Left lobe of liver (tissue), 2 donors: ENCODE results near the gene BRD9. TPM values are rescaled to one million over a fixed set of nuclear protein-coding genes. Genes with fewer than 3 reads are reported as not detected.

ENCODE experiments used
- ATAC-seq: fragments of 200-7000 bp; cut with Tn5 transposase; one replicate; pipeline ENCODE4 v1.9.1; 2020; ENCODE audit warnings: mild to moderate bottlenecking, moderate library complexity
- DNase-seq: peaks from one replicate; pipeline ENCODE4 v3.0.0-alpha.2; 2020; ENCODE audit warnings: low spot score
- total RNA-seq: library from RNA; stranded (reverse); gene quantifications from one replicate; pipeline ENCODE4 v1.2.1, GENCODE V29; 2021
- donor health status: DM: no; HTN: no; CAD: no; lungs with moderate emphysema.
- donor health status: DM: no; HTN: yes; CAD: no.

The BRD9 gene
- total RNA-seq, 1 donor from 2014 or later = 19.0 TPM

- peak; percentile 27 for DNase-seq
These were observed 12.6 kb upstream of the BRD9 start for GRCh38 chr5:905139-905642.

DNA sequence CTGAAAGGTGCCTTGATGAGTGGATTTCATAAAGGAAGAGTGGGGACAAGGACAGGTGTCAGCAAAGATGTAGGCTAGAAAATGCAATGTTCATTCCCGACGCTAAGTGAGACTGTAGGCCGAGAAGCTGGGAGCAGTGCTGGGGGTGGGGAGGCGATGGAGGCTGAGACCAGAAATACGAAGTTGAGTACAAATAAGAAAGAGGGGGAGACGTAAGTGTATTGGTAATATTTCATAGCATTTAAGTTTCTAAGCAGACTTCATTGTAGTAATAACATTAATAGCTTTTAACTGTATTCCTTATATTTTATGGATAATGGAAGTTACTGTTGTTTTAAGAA, 11.1 kb upstream of the BRD9 start:
- ATAC-seq (no peak), DNase-seq (no peak)

More at GRCh38 chr5:905139-905642, 12.6 kb upstream of the BRD9 start:
- ATAC-seq = no peak

DNA sequence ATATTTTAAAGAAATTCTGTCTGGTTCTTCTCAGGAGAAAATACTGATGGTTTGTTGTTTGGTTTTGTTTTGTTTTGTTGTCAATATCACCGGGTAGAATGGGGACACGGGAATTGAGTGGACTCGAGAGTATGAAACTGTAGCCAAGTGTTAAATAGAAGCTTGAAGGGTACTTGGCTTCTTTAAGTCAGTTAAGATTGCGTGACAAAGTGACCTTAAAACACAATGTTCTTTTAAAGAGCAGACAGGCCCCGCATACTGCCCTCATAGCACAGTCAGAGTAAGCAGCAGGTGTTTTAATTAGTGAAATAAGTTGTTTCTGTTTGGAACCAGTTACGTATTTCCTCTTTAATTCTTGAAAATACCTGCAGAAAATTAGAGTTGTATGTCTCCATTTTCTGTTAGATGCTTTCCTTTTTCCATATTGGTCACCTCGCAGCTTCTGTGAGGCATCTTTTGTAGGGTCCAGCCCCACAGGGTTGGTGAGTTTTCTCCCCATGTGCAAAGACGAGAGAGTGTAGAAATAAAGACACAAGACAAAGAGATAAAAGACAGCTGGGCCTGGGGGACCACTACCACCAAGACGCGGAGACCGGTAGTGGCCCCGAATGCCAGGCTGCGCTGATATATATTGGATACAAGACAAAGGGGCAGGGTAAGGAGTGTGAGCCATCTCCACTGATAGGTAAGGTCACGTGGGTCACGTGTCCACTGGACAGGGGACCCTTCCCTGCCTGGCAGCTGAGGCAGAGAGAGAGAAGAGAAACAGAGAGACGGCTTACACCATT, 9.7 kb upstream of the BRD9 start:
- ATAC-seq = no peak
- DNase-seq = no peak

DNA sequence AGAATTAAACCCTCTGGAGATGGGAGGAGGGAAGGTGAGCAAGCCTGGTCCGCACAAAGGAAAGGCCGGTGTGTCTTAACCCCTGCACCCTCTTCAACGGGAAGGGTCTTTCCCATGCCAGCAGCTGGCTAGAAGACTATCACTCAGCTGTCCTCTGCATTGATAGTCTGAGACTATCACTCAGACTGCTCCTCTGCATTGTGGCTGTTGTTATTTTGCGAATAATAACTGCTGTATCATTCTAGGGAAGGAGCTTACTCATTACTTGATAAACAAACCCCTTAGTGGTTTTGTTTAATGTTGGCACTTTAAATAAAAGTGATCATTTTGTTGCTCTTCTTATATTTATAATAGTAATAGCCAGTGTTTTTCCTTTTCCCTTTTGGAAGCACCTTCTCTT, 8.2 kb upstream of the BRD9 start:
- no peak for DNase-seq
- no peak for ATAC-seq

GRCh38 chr5:893711-894110, 1.1 kb upstream of the BRD9 start:
- ATAC-seq = no peak
- DNase-seq = no peak

- no peak for ATAC-seq
- no peak for DNase-seq
These were observed 521 bp upstream of the BRD9 start for GRCh38 chr5:893137-893506.

DNA sequence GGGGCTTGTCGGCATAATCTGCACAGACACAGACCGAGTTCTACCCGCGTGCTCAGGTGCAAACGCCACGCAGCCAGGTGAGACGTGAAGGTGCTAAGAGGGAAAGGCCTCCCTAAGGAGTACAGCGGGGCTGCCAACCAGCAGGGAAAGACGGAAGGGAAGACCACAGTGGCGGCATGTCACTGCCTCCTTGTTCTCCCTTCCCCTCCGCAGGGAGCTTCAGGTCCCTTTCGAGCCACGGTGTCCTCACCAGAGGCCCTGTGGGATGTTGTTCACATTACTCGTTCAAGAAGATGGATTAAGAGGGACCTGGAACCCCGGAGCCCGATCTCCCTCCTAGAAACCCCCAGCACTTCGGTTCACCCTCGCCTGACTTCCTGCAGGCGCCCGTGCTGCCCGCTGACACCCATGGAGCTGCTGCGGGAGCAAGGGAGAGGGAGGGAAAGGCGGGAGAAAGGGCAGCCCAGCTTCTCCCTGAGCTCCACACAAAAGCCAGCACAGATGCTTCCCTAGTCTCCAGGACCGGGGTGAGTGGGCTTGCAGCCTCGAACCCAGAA, 686 bp downstream of the BRD9 start:
- no peak for DNase-seq
- peak; percentile 61 for ATAC-seq

GRCh38 chr5:891117-891836, 1.3 kb downstream of the BRD9 start:
- no peak for ATAC-seq
- no peak for DNase-seq

DNA sequence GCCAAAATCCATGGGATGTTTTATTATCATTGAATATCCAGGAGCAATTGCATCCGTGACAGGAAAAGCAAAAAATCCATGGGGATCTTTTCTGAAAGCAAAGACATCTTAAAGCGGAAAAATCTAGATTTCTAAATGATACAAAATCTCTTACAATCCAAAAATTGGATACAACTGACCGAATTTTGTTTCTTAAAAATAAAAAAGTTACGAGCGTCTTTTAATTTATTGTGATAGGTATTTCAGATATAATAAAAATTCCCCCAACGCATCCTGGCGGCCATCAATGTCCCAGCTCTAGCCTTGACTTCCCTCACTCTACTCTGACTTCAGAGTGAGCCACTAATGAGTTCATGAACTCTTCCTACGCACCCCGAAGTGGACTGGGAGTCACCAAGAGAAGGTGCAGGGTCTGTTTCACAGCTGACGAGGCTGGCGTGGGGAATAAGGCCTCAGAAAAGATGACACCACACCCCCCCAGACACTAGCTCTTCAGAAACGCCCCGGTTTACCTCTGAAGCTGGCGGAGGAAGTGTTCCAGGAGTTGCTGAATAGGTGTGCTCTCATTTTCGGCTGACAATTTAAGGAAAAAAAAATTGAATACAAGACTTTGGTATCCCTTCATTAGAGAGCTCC, 3.4 kb downstream of the BRD9 start:
- DNase-seq (no peak), ATAC-seq (no peak)

DNA sequence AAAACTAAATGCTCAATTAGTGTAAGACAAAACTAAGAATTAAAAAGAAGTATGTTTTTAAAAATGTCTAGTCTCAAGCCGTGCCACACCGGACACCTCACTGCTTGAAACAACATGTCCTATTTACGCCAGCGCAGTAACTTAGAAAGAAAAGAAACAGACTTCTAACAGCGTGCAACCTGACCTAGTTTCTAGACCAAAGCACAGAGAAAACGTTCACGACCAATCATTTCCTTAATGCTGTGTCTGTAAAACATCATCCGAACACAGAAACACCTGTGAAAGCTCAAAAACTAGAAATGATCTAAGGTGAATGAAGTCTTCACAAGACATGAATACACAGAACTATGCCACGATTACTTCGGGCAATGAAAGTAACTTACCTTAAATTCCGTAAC, 4.0 kb downstream of the BRD9 start:
- ATAC-seq (no peak), DNase-seq (no peak)

DNA sequence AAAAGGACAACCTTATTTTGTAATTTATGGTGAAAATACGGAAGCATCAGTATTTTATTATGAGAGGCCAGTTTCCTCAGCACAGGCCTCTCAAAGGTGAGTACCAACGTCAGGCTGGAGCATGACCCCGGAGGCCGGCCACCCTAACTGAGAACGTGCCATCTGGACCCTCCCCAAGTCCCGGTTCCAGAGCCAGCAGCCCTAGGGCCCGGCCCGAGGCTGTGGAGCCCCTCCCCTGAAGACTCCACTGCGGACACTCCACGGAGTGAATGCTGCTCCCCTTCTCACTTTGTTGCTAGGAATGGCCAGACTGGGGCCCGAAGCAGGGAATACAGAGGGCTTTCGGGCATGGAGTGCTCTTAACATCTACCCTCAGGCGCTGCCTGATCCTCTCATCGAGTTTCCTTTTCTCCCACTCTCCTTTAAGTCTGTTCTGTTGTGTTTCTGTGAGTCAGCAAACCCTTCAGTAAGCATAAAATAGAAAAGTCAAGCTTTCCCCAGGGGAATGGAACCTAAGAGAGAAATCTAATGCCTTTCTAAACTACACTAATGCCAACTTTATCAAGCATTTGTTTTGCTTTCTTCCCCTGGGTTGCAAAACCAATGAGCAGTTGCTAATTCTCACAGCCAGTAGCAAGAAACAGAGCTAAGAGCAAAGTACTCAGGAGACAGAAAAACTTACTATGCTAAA, 4.5 kb downstream of the BRD9 start:
- DNase-seq = no peak
- no peak for ATAC-seq

- DNase-seq = no peak
- ATAC-seq = no peak
These were observed 5.8 kb downstream of the BRD9 start for GRCh38 chr5:886716-887325.

GRCh38 chr5:886036-886435, 6.6 kb downstream of the BRD9 start:
- no peak for DNase-seq

DNA sequence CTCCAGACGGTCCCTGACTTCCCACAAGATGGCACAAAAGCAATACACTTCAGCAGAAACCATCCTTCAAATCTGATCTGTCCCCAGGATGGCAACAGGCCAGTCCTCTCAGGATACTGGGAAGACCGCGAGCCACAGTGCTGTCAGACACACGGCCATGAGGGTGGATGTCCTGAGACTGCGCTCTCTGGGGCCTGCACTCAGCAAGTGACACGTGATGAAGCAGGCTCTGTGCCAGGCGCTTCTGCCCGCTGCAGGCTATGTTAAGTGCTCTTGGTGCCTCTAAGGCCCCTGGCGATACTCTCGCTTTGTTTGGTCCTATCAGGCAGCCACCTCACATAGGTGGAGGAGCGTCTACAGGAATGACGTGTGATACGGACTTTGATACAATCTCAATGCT, 7.1 kb downstream of the BRD9 start:
- ATAC-seq = peak; percentile 28
- no peak for DNase-seq

More at GRCh38 chr5:886036-886435, 6.6 kb downstream of the BRD9 start:
- ATAC-seq = no peak

DNA sequence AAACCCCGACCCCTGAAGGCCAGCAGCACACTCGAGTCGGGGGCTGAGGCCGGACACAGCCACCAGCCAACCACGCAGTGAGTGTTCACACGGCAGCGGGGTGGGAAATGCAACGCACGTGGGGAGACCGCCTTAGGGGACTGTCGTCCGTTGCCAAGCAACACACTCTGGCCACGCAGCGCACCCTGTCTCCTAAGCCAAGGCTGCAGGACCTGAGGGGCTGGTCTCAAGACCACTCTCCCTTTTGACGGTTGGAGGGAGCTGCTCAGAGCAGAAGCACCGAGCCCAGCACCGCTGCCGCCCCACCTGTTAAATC, 7.5 kb downstream of the BRD9 start:
- no peak for DNase-seq

GRCh38 chr5:884345-885126, 8.1 kb downstream of the BRD9 start:
- ATAC-seq (no peak), DNase-seq (no peak)

More for the DNA sequence above, 7.5 kb downstream of the BRD9 start:
- ATAC-seq = no peak

GRCh38 chr5:883475-884181, 9.0 kb downstream of the BRD9 start:
- ATAC-seq = no peak
- no peak for DNase-seq

- DNase-seq = no peak
- ATAC-seq = no peak
These were observed 10.1 kb downstream of the BRD9 start for GRCh38 chr5:882253-883183.
